GM21447 (cell line): ENCODE measurements around the gene DOCK10.

Experiments
- ATAC-seq: cut with Tn5 transposase; IDR thresholded peaks from one replicate; pipeline ENCODE4 v1.9.1; 2021; ENCODE audit not compliant: unreplicated experiment

Gene DOCK10

DNA sequence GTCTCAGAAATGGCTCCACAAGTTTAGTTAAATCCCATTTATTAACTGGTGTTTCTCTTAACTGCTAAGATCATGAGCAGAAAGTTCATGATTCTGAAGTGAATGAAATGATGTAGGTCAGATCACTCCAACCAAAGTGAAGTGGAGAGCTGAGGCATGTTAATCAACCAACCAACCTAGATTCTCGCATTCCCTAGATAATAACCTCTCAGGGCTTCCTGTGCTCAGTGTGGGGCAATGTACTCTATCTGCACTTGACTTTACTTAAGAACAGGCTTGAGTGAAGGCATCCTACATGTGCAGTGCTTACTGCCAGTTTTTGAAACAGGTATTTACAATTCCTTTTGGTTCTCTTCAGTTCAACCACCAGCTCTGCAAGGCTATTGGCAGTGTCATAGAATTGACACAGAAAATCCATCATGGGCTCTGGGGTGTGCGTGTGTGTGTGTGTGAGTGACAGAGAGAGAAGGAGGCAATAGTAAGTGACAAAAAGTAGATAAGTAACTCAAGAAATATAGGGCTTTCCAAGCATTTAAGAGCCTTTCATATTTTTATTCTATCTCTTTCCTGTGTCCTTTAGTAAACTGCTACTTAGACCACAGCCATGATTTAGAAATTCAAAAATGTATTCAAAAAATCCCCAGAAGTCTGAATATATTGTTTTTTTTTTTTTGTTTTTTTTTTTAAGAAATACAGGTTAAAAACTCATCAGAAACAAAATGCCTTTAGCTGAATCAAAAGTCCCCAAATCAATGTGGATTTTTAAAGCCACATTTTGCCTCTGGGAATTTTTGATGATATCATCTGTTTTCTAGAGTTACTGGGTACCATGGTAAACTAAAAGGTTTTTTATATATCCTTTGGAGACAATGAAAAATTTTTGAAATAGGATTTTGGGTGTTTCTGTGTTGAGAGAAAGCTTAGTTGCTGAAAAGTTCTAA, 28.6 kb downstream of the DOCK10 start:
- no peak for ATAC-seq

DNA sequence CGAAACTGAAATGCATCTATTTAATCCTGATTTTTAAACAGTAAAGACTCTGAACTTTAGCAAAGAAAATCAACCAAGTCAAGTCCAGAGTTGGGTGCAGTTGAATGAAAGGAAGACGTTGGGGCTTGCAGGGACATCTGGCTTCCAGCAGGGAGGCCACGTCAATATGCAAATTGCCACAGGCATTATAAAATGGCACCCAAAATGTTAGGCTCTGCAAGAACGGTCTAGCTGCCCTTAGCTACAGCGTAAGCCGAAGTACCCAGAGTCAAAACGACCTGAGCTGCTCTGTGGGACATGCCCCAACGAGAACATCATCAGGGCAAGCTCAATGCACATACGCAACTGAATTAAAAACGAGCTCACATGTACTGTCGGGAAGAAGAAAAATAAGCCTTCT, 30.7 kb downstream of the DOCK10 start:
- no peak for ATAC-seq

DNA sequence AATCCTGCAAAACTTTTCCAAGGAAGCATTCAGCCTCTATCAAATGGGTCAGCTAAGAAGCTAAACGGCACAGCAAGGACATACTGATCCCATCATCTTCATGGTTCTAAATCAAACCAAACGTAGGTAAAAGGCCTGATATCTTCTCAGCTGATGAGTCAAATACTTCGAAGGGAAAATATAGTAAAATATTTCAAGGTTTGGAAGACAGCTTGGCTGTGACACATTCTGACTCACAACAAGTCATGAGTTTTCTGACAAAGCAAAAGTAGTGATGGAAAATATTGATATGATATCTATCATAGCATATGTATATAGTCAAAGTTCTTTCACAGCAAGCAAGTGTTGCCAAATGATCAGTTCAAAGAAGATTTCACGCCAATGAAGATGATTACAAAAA, 31.5 kb downstream of the DOCK10 start:
- ATAC-seq = no peak

DNA sequence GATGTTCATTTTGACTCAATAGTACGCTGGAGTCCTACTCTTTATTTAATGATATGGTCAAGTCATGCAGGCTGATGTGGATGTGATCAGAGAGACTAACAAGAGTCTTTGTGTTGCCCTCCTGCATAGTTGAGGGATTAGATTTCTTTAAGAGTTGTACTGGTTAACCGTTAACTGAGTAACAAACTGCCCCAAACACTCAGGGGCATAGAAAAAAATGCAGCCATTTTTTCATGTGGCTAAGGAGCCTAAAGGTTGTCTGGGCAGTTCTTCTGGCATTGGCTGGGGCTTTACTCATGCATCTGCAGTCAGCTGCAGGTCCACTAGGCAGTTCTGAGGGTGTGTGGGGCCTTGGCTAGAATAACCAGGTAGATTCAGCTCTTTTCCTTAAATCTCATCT, 32.5 kb downstream of the DOCK10 start:
- ATAC-seq = no peak

DNA sequence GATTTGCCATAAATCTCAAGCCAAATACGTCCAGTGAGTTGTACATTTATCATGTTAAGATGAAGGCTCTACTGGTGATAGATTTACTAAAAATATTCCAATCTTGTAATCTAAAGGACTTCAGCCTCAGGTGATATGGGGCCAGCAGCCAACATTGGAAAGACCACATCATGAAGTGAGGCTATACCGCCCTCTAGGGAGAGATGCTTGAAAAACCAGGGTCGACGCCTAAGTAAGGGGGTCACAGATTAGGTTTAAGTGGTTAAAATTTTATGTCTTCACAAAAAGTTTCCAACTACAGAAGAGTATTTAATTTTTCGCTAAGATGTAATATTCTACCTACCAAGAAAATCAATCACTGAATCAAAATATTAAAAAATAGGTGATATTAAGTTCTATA, 33.3 kb downstream of the DOCK10 start:
- ATAC-seq = no peak

DNA sequence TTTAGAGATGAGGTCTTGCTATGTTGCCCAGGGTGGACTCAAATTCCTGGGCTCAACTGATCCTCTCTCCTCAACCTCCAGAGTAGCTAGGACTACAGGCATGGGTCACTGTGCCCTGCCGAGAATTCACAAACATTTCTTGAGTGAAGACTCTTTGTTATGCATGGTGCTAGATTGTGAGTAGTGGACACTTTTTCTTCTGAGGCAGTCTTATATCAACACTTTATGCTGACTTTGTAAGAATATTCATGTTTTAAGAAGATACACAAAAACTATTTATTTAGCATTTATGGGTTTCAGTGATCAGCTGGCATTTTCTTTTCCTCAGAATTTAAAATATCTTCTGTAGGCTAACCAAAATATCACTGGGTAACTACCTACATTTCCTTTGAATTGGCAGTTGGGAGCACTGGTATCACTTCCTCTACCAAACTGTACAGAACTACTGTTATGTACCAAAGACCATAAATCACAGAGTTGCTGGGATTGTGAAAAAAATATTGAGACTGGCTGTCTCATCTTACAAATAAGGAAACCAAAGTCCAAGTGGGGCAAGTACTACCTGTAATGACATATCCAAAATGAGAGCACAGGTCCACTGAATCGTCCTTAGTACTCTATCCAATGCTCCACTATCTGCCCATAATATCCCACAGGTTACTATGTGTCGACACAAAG, 34.0 kb downstream of the DOCK10 start:
- peak; percentile 67 for ATAC-seq

DNA sequence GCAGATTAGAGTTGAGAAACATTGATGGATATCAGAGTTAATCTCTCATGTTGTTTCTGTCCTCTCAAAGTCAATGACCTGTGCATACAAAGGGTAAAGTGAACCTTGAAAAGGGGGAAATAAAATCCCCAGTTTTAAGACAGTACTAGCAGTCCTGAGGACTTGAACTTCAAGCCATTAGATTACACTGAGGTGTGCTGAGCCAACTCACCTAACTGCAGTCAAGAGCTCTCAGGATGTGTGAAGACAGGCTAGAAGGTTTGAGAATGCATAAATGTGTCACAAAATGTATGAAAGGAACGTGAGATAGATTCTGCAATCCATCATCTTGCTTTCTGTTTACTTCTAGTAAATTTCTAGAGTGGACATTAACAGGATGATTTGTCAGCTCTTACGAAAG, 35.5 kb downstream of the DOCK10 start:
- no peak for ATAC-seq

DNA sequence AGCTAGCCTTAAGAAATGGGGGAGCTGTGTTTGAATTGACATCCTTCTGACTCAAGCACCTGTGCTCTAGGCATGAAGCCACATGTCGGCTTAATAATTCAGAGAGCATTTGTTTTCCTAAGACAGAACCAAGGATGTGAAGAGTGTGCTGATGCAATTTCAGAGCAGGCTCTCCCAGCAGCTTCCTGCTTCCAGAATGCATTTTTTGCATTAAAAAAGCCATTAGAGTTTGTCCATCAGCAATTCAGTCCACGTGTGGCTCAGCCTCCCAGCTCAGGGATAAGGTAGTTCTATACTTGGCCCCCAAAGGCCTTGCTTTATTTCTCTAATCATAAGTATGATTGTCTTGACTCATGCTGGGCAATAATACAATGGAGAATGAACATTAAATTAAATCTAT, 37.7 kb downstream of the DOCK10 start:
- no peak for ATAC-seq

DNA sequence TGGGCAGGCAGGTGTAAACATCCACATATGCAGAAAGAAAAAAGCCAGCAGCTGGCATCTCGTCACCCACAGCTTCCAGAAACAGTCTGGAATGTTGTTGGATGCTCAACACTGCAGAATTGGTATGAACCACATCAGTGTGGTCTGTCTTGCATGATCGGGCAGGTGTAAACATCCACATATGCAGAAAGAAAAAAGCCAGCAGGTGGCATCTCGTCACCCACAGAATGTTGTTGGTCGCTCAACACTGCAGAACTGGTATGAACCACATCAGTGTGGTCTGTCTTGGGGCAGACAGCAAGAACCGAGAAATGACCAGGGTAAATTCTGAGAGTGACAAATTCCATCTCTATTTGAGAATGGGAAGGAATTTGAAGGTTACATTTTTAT, 39.6 kb downstream of the DOCK10 start:
- peak; percentile 97 for ATAC-seq

DNA sequence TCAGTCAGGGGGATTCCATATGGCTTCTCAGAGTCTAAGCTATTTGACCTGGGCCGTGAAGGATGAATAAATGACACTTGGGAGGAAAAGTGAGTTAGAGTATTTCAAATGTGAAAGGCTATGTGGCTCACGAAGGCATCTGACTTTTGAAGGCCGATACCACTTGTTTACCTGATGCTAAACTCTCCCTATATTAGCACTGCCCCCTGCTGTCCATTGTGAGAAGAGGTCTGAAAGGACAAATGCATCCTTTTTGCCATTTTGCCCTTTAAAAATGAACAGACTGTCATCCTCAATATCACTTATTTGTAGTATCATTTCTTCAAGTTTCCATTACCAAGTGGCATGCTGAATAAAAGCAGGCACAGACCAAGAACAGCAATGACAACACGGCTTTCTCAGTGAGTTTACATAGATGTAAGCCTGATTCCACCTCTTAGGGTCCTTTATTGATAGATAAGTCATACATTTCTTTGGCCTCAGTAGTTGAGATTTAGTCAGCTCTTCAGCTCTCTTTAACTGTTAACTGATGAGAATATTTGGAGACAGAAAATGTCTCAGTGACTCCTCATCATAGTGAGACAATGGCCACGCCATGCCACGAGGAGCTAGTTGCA, 40.1 kb downstream of the DOCK10 start:
- ATAC-seq = peak; percentile 64

DNA sequence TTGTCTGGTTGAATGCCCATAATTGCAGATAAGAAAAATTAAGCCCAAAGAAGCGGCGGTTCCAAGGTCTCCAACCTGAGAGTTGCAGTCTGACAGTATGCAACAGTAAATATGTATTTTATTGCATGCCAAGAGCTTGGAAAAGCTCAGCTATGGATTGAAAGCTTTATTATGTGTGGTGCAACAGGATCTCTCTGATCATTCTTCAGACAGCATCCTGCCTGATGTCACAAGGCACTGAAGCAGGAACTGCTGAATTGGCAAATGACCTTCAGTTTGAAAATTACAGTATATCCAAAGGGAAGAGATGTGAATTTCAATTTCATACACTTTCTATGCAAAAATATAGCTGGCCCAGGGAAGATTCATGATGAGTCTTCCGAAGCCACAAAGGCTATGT, 42.5 kb downstream of the DOCK10 start:
- ATAC-seq = no peak

DNA sequence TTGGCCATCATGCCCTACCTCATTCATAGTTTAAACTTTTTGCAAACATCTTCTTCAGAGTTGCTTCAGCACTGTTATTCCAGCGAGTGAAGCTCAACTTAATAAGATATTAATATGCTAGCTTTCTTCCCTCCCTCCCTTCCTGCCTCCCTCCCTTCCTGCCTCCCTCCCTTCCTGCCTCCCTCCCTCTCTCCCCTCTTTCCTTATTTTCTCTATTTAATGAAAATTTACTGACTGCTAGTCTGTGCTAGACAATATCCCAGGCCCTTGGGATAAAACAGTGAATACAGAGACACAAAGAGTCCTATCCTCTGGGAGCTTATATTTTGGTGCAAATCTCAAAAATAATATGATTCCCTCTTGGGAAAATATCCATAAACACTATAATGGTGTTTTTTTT, 42.9 kb downstream of the DOCK10 start:
- ATAC-seq = no peak

DNA sequence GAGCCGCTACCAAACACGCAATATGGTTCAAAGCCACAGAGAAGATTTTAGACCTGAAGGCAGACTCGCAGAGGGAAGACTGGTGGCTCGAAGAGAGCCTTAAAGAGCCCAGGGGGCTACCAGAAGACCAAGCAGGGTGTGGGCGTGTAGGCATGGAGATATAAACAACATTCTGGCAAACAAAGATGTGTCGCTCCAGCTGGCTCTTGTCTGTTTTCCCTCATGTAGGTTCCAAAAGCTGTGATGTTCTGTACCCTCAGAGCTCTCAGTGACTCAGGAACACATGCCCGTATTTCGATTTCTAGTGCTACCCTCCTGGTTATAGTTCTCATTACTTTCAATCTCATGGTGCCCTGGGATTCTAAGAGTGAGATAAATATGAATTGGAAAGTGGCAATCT, 44.5 kb downstream of the DOCK10 start:
- ATAC-seq = no peak

DNA sequence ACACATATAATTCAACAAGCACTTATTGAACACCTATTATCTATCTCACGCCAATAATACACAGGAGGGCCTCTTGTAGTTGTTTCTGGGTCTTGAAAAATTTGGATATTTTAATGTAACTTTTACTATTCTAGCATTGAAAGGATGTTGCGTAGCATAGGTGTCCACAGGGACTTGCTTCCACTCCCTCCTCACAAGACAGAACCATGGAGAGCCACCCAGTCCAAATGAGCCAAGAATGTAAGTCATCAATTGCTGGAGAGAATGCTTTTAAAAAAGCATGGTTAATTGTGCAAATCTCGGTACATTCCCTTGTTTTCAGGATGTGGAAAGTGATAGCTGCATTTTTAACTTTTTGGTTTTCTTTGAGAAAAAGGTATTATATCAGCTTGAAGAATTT, 46.8 kb downstream of the DOCK10 start:
- ATAC-seq = no peak

DNA sequence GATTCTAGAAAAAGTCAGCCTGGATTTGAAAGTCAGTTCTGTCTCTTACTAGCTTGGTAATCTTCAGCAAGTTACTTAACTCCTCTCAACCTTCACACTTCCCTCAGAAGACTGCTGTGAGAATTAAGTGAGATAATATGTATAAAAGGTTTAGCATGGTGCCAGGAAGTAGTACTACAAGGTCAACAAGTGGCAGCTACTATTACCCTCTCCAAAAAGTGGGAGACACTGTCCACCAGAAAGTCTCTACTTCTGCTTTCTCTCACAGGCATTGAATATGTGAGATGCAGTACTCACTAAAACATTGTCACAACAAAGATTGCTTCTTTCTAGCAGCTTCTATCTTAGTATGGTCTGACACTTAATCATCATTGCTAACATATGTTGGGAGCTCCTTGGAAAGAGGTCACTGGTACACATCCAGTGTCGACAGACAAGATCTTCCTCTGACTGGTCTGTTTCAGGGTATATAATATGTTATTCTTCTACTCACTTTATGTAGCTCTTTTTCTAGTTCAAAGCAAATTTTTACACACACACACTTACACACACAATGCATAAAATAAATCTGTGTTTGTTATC, 47.9 kb downstream of the DOCK10 start:
- no peak for ATAC-seq

DNA sequence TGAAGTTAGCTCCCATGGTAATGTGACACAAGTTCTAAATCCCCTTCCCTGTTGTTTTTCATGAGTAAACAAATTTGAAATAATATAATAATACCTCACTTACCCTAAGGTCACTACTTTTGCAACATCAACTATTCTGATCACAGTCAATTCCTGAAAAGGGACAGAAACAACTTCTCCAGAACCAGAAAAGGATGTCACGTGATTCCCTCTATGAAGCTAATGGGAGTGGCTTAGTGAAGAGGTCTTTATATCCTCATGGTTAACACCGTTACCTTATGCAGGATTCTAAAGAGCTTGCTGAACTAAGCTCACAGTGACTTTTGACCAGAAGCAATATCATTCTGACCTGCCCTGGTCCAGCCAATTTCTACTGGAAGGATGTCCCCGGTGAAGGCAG, 51.6 kb downstream of the DOCK10 start:
- ATAC-seq = no peak

DNA sequence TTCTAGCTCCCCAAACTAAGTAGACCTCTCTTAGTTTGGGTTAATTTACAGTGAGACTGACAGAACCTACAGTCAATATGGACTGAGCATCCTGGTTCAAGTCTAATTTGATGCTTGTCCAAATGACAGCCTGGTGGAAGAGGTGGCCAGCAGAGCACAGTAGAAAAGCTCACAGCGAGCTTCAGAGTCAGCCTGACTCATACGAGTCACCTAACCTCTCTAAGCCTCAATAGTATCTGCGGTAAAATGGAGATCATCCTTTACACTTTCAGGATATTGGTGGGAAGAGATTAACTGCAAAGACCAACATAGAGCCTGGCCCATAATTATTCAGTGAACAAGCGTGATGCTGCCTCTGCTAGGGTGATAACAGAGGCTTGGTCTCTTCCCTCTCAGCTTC, 54.5 kb downstream of the DOCK10 start:
- ATAC-seq = no peak

DNA sequence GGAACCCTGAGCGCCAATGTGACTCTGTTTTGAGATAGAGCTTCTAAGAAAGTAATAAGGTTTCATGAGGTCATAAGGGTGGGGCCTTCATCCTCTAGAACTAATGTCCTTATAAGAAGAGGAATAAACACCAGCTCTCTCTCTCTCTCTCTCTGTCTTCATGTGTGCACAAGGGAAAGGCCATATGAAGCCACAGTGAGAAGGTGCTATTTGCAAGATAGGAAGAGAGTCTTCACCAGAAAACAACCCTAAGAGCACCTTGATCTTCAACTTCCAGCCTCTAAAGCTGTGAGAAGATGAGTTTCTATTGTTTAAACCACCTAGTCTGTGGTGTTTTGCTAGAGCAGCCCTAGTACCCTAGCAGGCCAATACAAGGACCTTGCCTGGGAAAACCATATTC, 55.8 kb downstream of the DOCK10 start:
- no peak for ATAC-seq

DNA sequence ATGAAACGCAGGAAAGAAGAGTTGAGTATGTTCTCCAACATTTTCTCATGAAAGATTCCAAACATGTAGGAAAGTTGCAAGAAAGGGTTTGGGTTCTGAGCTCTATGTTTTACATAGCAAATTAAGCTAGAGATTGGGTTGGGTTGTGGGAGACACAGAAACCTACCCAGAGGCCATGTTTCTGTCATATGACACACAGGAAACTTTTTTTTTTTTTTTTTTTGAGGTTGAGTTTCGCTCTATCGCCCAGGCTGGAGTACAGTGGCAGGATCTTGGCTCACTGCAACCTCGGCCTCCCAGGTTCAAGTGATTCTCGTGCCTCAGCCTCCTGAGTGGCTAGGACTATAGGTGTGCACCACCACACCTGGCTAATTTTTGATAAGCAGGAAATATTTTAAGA, 57.6 kb downstream of the DOCK10 start:
- no peak for ATAC-seq

DNA sequence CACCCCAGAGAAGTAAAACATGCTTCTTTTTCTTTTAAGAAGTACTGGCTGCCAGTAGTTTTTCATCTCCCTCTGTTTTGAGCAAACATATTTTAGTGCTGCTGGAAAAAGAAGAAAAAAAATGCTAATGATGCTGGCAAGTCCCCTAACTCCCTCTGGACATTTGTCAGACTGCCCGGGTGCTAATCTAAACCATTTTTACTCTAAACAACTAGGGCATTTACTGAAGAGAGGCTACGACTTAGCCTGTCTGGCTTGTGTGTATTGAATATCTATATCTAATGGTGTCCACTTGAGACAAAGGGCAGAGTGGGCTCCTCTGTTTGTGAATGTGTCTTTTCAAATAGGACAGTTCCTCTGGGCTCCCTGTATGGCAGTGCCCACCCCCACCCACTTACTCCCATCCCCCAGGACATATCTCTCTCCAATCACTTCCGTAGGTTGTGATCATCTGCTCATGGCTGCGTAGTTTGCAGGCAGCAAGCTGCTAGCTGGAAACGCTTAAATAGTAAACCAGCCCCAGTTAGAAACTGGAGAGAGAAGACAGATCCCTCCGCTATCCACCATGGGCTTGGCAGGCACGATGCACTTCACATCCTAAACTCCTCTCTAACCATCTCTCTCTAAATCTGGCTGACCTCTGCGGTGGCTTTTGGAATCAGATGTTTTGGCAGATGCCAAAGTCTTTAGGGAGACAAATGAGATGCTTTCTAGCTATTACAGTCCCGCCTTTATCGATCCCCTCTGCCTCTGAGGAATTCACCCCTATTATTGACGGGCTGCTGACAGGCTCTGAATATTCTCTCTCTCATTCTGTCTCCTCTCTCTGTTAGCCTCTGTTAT, 58.3 kb downstream of the DOCK10 start:
- ATAC-seq = no peak
